Activated naive CD4-positive, alpha-beta T cell treated with anti-CD3 and anti-CD28 coated beads, Interleukin-2, amount 50 U/mL, for 72 hours (primary cell): Measurements from ENCODE around the gene DBN1. TPM values are rescaled to one million over a fixed set of nuclear protein-coding genes. Genes with fewer than 3 reads are reported as not detected.
A peak's percentile ranks its signal among the peaks of the same experiment; 100 is the strongest.

Experiments used
- ATAC-seq, 2 donors: fragments of 150-1000 bp; cut with Tn5 transposase; 2 replicates each; pipeline ENCODE4 v1.10.0; 2021; ENCODE audit warnings: mild to moderate bottlenecking in 2 of 2, moderate library complexity in 2 of 2
- DNase-seq, 2 donors: peaks; one replicate each; pipeline ENCODE4 v3.0.0; 2021 to 2022; ENCODE audit warnings: low spot score in 2 of 2
- H3K27ac Mint-ChIP-seq, 2 donors: one replicate each; pipeline ENCODE4 v1.8.0; 2022; ENCODE audit warnings: mild to moderate bottlenecking in 2 of 2, mixed read lengths in 2 of 2
- H3K36me3 Mint-ChIP-seq, 2 donors: one replicate each; pipeline ENCODE4 v1.8.0; 2022; ENCODE audit warnings: mixed read lengths in 2 of 2
- H3K9me3 Mint-ChIP-seq, 2 donors: one replicate each; pipeline ENCODE4 v1.8.0; 2022; ENCODE audit warnings: mixed read lengths in 2 of 2
- total RNA-seq, 2 donors: library from RNA; stranded (reverse); gene quantifications; one replicate each; pipeline ENCODE4 v1.2.3, GENCODE V29; 2022

Gene DBN1
- total RNA-seq, 2 donors from 2014 or later = 5.5 to 20.2 TPM

GRCh38 chr5:177471610-177472356 lies 1.7 kb downstream of the DBN1 start:
- DNase-seq (no peak), ATAC-seq (peak in 1 of 2 donors; percentile 37)
- no peaks in the 10 kb centered on the region for H3K9me3 Mint-ChIP-seq
- peak overlapping the region in 1 of 2 donors; percentile 50 for H3K27ac Mint-ChIP-seq
- no peaks in the 10 kb centered on the region for H3K36me3 Mint-ChIP-seq

GRCh38 chr5:177470759-177471536 lies 2.5 kb downstream of the DBN1 start:
- Mint-ChIP-seq H3K27ac (peak overlapping the region in 1 of 2 donors; percentile 32), H3K36me3 (no peaks in the 10 kb centered on the region), H3K9me3 (no peaks in the 10 kb centered on the region)
- ATAC-seq (peak in 1 of 2 donors; percentile 16), DNase-seq (no peak)

DNA sequence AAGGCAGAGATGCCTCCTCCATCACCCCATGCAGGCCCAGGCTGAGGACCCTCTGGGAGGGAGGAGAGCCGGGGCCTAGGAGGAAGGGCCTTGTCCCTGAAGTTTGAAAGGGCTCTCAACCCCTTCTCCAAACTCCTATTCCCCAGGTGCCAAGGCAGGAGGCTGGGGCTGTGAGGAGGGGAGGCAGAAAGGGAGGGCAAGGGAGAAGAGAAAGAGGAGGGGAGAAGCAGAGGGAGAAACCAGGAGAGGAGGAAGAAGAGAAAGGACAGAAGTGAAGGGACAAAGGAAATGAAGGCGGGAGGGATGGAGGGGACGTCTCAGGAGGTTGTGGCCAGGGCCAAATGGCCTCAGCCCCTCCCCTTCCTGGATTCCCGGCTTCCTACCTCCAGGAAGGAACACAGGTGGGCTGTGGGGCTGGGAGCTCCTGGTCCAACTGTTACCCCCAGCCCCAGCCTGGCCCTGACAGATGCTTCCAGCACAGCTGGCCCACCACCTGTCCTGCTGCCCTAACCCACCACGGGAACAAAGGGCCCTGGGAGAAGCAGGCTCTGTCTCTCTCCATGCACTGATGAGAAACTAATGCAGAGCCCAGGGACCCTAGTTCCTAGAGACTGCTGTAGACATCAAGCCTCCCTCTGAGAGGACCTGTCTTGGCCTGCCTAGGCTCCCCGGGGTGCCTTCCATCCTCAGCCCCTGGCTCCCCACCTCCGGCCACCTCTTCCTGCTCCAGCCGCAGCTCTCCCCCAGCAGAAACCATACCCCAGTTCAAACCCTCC lies 3.5 kb downstream of the DBN1 start:
- no peaks in the 10 kb centered on the region for H3K36me3 Mint-ChIP-seq
- DNase-seq (no peak), ATAC-seq (no peak)
- peak overlapping the region; percentile 32 to 77 for H3K27ac Mint-ChIP-seq
- no peaks in the 10 kb centered on the region for H3K9me3 Mint-ChIP-seq

DNA sequence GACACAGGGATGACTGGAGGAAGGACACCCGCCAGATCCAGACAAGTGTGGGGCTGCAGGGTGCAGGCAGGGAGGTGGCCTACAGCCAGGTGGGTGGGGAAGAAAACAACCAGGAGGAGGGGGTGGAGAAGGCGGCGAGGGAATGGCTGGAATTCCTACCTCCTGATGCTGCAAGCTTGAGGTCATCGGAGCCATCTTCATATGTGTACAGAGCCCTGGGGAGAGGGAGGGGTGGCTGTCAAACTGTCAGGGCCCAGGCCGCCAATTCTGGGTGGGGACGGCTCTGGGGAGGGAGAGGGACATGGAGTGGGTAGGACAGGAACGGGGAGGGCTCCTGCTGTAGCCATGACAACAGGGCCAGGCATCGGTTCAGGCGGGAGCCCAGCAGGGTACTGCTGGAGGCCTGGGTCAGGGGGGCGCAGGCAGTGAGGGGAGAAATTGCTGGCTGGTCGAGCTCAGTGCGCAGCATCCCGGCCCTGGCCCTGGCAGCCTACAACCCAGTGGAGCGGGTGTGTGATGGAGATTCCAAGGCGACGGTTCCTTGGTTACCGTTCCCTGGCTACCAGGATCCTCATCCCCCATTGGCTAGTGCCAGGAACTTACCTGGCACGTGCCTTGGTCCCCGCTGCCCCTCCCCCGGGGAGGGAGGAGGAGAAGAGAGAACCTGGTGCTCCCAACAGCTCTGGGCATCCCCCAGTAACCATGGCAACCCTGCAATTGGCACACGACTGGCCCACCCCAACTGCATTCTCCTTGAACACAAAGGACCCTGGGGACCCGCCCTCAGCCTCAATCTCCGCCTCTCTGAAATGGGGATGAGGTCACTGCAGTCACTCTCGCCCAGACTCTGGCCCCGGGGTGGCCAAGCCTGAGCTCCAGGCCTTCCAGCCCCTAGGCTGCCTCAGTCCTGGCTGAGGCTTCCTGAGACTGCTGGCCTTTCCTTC lies 4.5 kb downstream of the DBN1 start:
- DNase-seq (no peak), ATAC-seq (no peak)
- peak overlapping the region in 1 of 2 donors; percentile 77 for H3K27ac Mint-ChIP-seq
- no peaks in the 10 kb centered on the region for H3K36me3 Mint-ChIP-seq
- no peaks in the 10 kb centered on the region for H3K9me3 Mint-ChIP-seq

DNA sequence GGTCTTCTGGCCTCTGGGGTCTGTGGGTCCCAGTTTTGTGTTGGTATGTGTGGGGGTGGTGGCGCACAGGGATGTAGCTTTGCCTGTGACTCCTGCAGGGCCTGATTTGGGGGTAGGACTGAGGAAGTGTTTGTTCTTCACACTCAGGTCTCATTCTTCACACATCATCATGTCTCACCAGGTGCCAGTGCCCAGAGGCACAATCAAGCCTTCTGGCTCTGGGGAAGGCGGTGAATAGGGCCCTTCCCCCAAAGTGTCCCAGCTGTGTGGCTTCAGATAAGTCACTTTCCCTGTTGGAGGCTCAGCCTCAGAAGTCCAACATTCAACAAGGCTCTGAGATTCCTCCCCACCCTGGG lies 5.1 kb downstream of the DBN1 start:
- H3K27ac Mint-ChIP-seq = no peak overlapping the region

DNA sequence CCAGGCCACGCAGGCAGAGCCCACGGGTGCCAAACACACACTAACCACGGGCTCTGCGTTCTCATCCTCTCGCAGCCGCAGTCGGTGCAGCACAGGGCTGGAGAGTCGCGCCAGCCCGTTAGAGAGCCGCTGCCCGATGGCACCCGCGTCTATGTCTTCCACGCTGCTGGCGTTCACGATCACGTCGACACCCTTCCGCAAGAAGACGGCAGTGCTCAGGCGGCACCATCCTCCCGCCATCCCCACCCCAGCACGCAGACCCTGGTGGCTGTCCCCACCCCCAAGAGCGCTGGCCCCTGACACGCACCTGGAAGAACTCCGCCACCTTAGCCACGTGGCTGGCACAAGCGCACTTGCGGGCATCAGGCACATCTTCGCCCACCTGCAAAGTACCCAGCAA lies 6.0 kb downstream of the DBN1 start:
- ATAC-seq (no peak), DNase-seq (no peak)
- Mint-ChIP-seq H3K9me3 (no peaks in the 10 kb centered on the region), H3K36me3 (no peaks in the 10 kb centered on the region), H3K27ac (no peak overlapping the region)

More for the DNA sequence above, 5.1 kb downstream of the DBN1 start:
- no peaks in the 10 kb centered on the region for H3K9me3 Mint-ChIP-seq
- no peak for ATAC-seq
- no peak for DNase-seq
- no peaks in the 10 kb centered on the region for H3K36me3 Mint-ChIP-seq

DNA sequence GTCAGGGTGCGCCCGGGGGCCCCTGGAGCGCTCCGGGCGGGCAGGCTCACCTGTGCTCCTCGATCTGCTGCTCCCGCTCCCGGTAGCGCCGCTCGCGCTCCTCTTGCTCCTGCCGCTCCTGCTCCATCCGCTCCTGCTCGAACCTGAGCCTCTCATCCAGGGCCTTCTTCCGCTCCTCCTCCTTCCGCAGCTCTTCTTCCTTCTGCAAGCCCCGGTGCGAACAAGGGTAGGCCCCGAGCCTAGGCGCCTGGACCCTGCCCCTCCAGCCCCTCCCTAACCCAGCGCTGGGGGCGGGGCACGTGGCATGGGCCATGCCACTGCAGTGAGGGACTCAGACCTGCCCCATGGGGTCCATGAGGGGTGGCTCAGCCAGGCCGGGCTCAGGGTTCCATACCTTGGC lies 6.6 kb downstream of the DBN1 start:
- H3K36me3 Mint-ChIP-seq = no peaks in the 10 kb centered on the region
- H3K9me3 Mint-ChIP-seq = no peaks in the 10 kb centered on the region
- DNase-seq (no peak), ATAC-seq (no peak)
- no peak overlapping the region for H3K27ac Mint-ChIP-seq

- ATAC-seq (no peak), DNase-seq (no peak)
- Mint-ChIP-seq H3K27ac (no peak overlapping the region), H3K36me3 (no peaks in the 10 kb centered on the region), H3K9me3 (no peaks in the 10 kb centered on the region)
Observed at GRCh38 chr5:177465044-177465443, 8.4 kb downstream of the DBN1 start.

GRCh38 chr5:177462021-177462670 lies 11.3 kb downstream of the DBN1 start:
- Mint-ChIP-seq H3K36me3 (no peaks in the 10 kb centered on the region), H3K9me3 (no peaks in the 10 kb centered on the region), H3K27ac (peak overlapping the region; percentile 45 to 48)
- peak in 1 of 2 donors; percentile 44 for ATAC-seq
- DNase-seq = no peak

DNA sequence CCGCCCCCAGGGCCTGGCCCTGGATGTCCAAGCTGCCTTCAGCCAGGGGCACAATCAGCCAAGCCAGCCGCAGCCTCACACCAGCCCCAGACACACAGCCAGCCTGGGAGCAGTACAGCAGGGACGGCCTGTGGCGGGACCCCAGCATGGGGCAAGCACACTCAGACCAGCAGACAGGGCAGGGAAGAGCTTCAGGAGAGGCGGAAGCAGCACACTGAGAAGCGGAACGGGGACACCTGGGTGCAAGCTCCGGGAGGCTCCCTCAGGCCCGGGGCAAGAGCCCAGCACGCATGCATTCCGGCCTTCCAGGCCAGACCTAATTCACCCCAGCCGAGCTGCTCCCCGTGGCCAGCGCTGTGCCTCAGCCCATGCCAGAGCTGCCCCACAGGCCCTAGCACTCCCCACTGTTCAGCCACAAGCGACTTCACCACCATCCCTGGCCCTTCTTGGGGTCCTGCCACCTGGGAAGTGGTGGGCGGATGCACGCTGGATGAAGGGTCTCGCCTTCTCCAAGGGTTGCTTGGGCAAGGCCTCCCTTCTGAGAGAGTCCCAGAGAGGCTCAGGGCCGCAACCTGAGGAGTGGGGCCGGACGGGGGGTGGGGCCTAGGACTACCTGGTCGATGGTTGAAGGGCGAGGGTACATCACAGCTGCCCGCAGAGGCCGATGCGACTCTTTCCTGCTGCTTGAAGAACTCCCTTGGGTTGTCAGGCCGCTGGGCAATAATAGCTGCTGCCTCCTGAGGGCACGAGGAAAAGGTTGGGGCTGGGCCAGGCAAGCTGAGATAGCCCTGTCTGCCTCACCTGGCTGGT lies 13.4 kb downstream of the DBN1 start:
- H3K9me3 Mint-ChIP-seq = no peaks in the 10 kb centered on the region
- ATAC-seq (no peak), DNase-seq (no peak)
- no peaks in the 10 kb centered on the region for H3K36me3 Mint-ChIP-seq
- no peak overlapping the region for H3K27ac Mint-ChIP-seq

GRCh38 chr5:177459357-177459756 lies 14.1 kb downstream of the DBN1 start:
- Mint-ChIP-seq H3K27ac (no peak overlapping the region), H3K9me3 (no peaks in the 10 kb centered on the region), H3K36me3 (no peaks in the 10 kb centered on the region)
- DNase-seq (no peak), ATAC-seq (no peak)

DNA sequence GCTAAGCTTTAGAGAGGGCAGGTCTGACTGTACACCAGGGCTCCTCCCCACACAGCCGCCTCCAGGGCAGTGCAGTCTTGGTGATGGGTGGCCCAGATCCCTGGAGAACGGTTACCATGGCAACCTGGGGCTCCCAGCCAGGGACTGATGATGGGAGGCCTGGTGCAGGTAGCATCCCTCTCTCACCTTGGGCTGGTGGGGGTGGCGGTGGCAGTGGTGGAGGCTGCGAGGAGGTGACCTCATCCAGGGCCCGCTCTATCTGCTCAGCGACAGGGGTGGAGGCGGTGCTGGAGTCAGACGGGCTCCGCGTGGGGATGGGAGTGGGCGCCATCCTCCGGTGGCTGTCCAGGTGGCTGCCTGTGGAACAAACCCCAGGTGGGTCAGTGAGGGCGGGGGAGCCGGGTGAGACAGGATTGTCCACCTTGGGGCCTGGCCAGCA lies 14.5 kb downstream of the DBN1 start:
- DNase-seq = no peak
- no peak for ATAC-seq
- Mint-ChIP-seq H3K36me3 (no peaks in the 10 kb centered on the region), H3K27ac (no peak overlapping the region), H3K9me3 (no peaks in the 10 kb centered on the region)

DNA sequence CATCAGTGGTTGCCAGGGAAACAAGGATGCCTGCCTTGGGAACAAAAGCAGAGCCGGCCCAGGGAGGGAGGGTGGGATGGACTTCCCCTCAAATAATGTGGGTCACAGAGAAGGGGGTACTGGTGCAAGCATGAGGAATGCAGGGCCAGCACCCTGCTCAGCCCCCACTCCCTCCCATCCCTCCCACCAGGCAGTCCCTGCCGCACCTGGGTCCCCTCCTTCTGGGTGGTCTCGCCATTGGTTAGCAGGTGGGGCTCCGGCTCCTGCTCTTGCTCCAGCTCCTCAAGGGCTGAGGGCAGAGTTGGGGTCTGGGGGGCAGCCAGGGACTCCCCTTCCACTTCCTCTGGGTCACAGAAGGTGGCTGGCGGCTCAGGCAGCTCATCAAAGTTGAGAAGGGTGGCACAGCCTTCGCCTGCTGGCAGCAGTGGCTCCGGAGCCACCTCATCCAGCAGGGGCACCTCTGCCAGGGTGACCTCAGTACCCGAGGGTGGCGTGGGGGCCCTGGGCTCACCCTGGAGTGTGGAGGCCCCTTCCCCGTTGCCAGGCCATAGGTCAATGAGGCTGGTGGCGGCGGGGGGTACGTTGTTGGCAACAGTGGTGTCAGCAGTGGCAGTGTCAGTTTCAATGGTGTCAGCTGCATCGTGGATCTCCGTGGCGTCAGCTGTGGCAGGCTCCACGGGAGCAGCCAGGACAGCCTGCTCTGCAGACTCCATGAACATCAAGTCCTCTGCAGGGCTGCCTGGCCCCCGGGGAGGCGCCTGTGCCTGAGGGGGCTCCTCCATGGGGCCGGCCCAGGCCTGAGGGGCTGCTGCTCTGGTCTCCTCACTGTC lies 15.4 kb downstream of the DBN1 start:
- Mint-ChIP-seq H3K36me3 (no peaks in the 10 kb centered on the region), H3K9me3 (no peaks in the 10 kb centered on the region), H3K27ac (no peak overlapping the region)
- ATAC-seq (no peak), DNase-seq (no peak)
